ENCODE data around the gene LRRC32.

Gene LRRC32, protein sequence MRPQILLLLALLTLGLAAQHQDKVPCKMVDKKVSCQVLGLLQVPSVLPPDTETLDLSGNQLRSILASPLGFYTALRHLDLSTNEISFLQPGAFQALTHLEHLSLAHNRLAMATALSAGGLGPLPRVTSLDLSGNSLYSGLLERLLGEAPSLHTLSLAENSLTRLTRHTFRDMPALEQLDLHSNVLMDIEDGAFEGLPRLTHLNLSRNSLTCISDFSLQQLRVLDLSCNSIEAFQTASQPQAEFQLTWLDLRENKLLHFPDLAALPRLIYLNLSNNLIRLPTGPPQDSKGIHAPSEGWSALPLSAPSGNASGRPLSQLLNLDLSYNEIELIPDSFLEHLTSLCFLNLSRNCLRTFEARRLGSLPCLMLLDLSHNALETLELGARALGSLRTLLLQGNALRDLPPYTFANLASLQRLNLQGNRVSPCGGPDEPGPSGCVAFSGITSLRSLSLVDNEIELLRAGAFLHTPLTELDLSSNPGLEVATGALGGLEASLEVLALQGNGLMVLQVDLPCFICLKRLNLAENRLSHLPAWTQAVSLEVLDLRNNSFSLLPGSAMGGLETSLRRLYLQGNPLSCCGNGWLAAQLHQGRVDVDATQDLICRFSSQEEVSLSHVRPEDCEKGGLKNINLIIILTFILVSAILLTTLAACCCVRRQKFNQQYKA

DNA sequence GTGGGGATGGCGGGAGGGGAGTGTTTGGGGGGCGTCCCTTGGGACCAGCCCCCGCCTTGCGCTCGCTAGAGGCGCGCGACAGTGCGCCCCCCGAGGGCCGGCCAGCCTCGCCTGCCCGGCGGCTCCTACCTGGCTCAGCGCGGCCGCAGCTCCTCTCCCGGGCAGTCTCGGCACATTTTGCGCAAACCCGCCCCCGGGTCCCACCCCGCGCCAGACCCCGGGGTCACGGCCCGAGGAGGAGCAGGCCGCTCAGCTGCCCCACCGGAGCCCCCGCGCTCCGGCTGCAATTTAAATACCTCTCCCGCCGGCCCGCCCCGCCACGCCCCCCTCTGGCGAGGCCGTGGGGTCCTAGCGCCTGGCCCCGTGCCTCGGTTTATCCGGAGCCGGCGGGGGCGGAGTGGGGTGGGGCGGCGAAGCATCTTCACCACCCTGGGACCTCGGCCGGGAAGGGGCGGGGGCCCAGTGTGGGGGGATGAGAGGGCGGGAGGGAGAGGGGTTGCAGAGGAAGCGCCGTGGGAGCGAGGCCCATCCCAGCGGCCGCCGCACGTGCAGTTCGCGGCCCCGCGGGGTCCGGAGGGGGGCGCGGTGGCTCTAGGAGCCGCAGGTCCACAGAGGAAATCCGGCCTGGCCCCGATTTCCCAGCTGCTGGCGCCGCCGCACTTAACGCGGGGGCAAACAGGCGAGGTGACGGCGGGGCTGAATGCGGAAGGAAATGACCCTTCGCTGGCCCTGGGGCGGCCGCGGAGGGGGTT is at the start of gene LRRC32:
TSS of gene LRRC32 (minus strand) at position 263 of the 752 bp plus-strand sequence. CDS start 4,793 bp downstream, outside the sequence.
- no peaks in the 10 kb centered on the region for H3K9me3 ChIP-seq (ENCODE audit: control insufficient read depth in 5 of 5, low read length in 5 of 5)
- peaks cover 18 to 97% (median 81%) of the 10 kb centered on the region in 5 donors for H3K4me1 ChIP-seq (ENCODE audit: control insufficient read depth in 5 of 5, insufficient read depth in 5 of 5, low read length in 5 of 5)
- peak within 1 kb of the TSS; percentile 30 to 86 (median 70) for H3K9ac ChIP-seq (ENCODE audit: low read length in 5 of 5)

DNA sequence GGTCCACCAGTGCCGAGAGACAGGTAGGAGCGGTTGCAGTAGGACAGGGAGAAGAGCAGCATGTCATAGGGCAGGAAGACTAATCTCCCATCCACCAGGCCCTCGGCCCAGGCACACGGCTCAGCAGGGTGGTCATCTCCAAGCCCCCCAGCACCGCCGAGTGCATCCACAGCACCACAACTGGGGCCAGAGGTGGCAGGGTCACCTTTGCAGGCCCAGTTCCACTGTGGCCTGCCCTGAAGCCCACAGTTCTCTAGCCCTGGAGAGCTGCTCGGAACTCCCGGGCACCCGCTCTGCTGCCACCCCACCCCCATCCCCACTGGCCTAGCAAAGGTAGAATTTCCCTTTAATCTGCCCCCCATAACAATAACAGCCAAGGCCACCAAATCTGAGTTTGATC is 49.1 kb upstream of the LRRC32 start:
- H3K9ac ChIP-seq (ENCODE audit: low read length in 5 of 5), result no peak overlapping the region
- peaks cover 0 to 13% (median 12%) of the 10 kb centered on the region in 5 donors for H3K4me1 ChIP-seq (ENCODE audit: control insufficient read depth in 5 of 5, insufficient read depth in 5 of 5, low read length in 5 of 5)
- no peak overlapping the region for H3K27ac ChIP-seq (ENCODE audit: low read depth, low read length)
- no peaks in the 10 kb centered on the region for H3K36me3 ChIP-seq (ENCODE audit: control insufficient read depth in 5 of 5, insufficient read depth in 5 of 5, low read length in 5 of 5)
- no peaks in the 10 kb centered on the region for H3K9me3 ChIP-seq (ENCODE audit: control insufficient read depth in 5 of 5, low read length in 5 of 5)
- no peak overlapping the region for H3K4me3 ChIP-seq (ENCODE audit: low read depth in 1 of 5, low read length in 5 of 5)
- no peaks in the 10 kb centered on the region for H3K27me3 ChIP-seq (ENCODE audit: control insufficient read depth in 5 of 5, insufficient read depth in 4 of 5, low read length in 5 of 5)

More for the DNA sequence above, at the start of gene LRRC32:
- H3K27ac ChIP-seq (ENCODE audit: low read depth, low read length), result peak within 1 kb of the TSS; percentile 40
- peaks cover 0 to 2% (median 0%) of the 10 kb centered on the region in 5 donors for H3K36me3 ChIP-seq (ENCODE audit: control insufficient read depth in 5 of 5, insufficient read depth in 5 of 5, low read length in 5 of 5)
- H3K27me3 ChIP-seq (ENCODE audit: control insufficient read depth in 5 of 5, insufficient read depth in 4 of 5, low read length in 5 of 5), result peaks cover 0 to 4% (median 0%) of the 10 kb centered on the region in 5 donors
- H3K4me3 ChIP-seq (ENCODE audit: low read depth in 1 of 5, low read length in 5 of 5), result peak within 1 kb of the TSS; percentile 65 to 84 (median 76)

DNA sequence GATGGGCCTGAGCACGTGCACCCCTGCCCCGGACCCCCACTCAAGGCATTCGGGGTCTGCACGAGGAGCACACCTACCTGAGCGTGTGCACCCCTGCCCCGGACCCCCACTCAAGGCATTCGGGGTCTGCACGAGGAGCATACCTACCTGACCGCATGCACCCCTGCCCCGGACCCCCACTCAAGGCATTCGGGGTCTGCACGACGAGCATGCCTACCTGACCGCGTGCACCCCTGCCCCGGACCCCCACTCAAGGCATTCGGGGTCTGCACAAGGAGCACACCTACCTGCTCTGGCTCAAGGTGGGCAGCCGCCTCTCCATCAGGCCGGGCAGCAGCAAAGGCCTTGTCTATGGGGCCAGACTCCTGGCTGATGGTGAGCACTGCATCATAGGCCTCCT is 48.7 kb upstream of the LRRC32 start:
- Histone ChIP-seq H3K27me3 (ENCODE audit: control insufficient read depth in 5 of 5, insufficient read depth in 4 of 5, low read length in 5 of 5) (no peaks in the 10 kb centered on the region), H3K27ac (ENCODE audit: low read depth, low read length) (no peak overlapping the region), H3K36me3 (ENCODE audit: control insufficient read depth in 5 of 5, insufficient read depth in 5 of 5, low read length in 5 of 5) (no peaks in the 10 kb centered on the region), H3K9me3 (ENCODE audit: control insufficient read depth in 5 of 5, low read length in 5 of 5) (no peaks in the 10 kb centered on the region), H3K4me1 (ENCODE audit: control insufficient read depth in 5 of 5, insufficient read depth in 5 of 5, low read length in 5 of 5) (peaks cover 0 to 13% (median 12%) of the 10 kb centered on the region in 5 donors), H3K9ac (ENCODE audit: low read length in 5 of 5) (no peak overlapping the region), H3K4me3 (ENCODE audit: low read depth in 1 of 5, low read length in 5 of 5) (no peak overlapping the region)

DNA sequence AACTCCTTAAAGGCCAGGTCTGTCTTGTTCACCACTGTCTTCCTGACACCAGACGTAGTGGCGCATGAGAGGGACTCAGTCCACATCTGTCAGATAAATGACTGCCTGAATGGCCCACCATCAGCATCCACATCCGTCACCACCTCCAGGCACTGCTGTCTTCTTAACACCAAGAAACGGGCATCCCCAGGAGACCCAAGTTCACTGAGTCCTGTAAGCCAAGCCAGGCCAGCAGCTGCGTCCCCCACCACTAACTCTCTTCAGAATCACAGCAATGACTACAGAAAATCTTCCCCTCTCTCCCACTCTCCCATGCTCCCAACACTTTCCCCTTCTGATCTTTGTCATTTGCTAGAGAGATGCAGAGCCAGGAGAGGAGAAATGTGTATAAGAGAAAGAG is 47.3 kb upstream of the LRRC32 start:
- Histone ChIP-seq H3K36me3 (ENCODE audit: control insufficient read depth in 5 of 5, insufficient read depth in 5 of 5, low read length in 5 of 5) (no peaks in the 10 kb centered on the region), H3K27ac (ENCODE audit: low read depth, low read length) (no peak overlapping the region), H3K4me3 (ENCODE audit: low read depth in 1 of 5, low read length in 5 of 5) (no peak overlapping the region), H3K27me3 (ENCODE audit: control insufficient read depth in 5 of 5, insufficient read depth in 4 of 5, low read length in 5 of 5) (no peaks in the 10 kb centered on the region), H3K9ac (ENCODE audit: low read length in 5 of 5) (no peak overlapping the region), H3K4me1 (ENCODE audit: control insufficient read depth in 5 of 5, insufficient read depth in 5 of 5, low read length in 5 of 5) (peaks cover 0 to 13% (median 12%) of the 10 kb centered on the region in 5 donors), H3K9me3 (ENCODE audit: control insufficient read depth in 5 of 5, low read length in 5 of 5) (no peaks in the 10 kb centered on the region)

DNA sequence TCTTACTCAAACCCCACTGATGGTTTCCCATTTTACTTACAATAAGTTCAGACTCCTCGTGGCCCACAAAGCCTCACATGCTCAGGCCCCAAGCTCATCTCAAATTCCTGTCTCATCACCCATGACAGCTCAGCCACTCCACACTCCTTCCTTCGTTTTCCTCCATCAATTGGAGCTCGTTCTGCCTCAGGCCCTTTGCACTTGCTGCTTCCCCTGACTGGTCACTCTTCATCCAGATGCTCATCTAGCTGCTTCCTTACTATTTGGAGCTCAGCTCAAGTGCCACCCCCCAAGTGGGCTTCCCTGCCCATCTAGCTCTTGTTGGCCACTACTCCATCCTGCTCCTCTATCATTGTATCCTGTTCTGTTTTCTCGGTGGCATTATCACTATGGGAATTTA is 46.8 kb upstream of the LRRC32 start:
- no peak overlapping the region for H3K4me3 ChIP-seq (ENCODE audit: low read depth in 1 of 5, low read length in 5 of 5)
- no peak overlapping the region for H3K27ac ChIP-seq (ENCODE audit: low read depth, low read length)
- no peaks in the 10 kb centered on the region for H3K9me3 ChIP-seq (ENCODE audit: control insufficient read depth in 5 of 5, low read length in 5 of 5)
- H3K9ac ChIP-seq (ENCODE audit: low read length in 5 of 5), result no peak overlapping the region
- no peaks in the 10 kb centered on the region for H3K27me3 ChIP-seq (ENCODE audit: control insufficient read depth in 5 of 5, insufficient read depth in 4 of 5, low read length in 5 of 5)
- H3K36me3 ChIP-seq (ENCODE audit: control insufficient read depth in 5 of 5, insufficient read depth in 5 of 5, low read length in 5 of 5), result no peaks in the 10 kb centered on the region
- peaks cover 0 to 12% (median 10%) of the 10 kb centered on the region in 5 donors for H3K4me1 ChIP-seq (ENCODE audit: control insufficient read depth in 5 of 5, insufficient read depth in 5 of 5, low read length in 5 of 5)

DNA sequence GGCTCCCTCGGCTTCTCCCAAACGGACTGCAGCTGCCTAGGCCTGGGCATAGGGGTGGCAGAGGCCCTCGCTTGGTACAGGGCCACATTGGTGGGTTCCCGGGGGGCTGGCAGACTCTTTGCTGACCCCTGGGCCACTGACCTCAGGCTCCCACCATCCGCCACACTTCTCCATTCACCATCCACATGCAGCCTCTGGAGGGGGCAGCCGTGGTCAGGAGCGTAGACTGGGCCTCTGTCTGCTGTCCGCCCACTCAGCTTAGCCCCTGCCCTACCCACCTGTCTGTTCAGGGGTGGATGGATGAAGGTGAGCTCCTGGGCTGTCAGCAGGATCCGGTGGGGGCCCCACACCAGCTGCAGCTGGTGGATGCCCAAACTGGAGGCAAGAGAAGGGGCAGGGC is 45.7 kb upstream of the LRRC32 start:
- H3K36me3 ChIP-seq (ENCODE audit: control insufficient read depth in 5 of 5, insufficient read depth in 5 of 5, low read length in 5 of 5), result no peaks in the 10 kb centered on the region
- H3K9ac ChIP-seq (ENCODE audit: low read length in 5 of 5), result no peak overlapping the region
- no peak overlapping the region for H3K4me3 ChIP-seq (ENCODE audit: low read depth in 1 of 5, low read length in 5 of 5)
- H3K27ac ChIP-seq (ENCODE audit: low read depth, low read length), result no peak overlapping the region
- H3K9me3 ChIP-seq (ENCODE audit: control insufficient read depth in 5 of 5, low read length in 5 of 5), result no peaks in the 10 kb centered on the region
- H3K4me1 ChIP-seq (ENCODE audit: control insufficient read depth in 5 of 5, insufficient read depth in 5 of 5, low read length in 5 of 5), result peaks cover 0 to 1% (median under 1%) of the 10 kb centered on the region in 5 donors
- no peaks in the 10 kb centered on the region for H3K27me3 ChIP-seq (ENCODE audit: control insufficient read depth in 5 of 5, insufficient read depth in 4 of 5, low read length in 5 of 5)

DNA sequence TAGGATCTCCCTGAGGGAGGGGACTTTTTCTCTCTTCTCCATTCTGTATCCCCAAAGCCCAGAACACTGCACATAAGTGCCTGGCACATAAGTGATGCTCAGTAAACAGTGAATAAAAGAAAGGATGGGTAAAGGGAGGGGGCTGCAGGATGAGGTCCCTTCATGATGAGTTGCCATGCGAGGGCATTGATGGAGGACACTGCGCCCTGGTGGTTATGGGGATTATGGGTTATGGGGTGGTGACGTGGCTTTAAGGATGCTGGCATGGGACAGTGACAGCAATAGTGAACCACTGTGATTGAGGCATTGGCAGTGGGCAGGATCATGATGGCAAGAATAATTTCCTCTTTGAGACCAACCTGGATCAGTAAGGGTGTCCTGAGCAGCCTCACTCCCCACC is 43.9 kb upstream of the LRRC32 start:
- no peaks in the 10 kb centered on the region for H3K9me3 ChIP-seq (ENCODE audit: control insufficient read depth in 5 of 5, low read length in 5 of 5)
- H3K4me1 ChIP-seq (ENCODE audit: control insufficient read depth in 5 of 5, insufficient read depth in 5 of 5, low read length in 5 of 5), result no peaks in the 10 kb centered on the region
- no peak overlapping the region for H3K4me3 ChIP-seq (ENCODE audit: low read depth in 1 of 5, low read length in 5 of 5)
- peaks cover 0 to 2% (median 0%) of the 10 kb centered on the region in 5 donors for H3K27me3 ChIP-seq (ENCODE audit: control insufficient read depth in 5 of 5, insufficient read depth in 4 of 5, low read length in 5 of 5)
- no peak overlapping the region for H3K9ac ChIP-seq (ENCODE audit: low read length in 5 of 5)
- H3K27ac ChIP-seq (ENCODE audit: low read depth, low read length), result no peak overlapping the region
- H3K36me3 ChIP-seq (ENCODE audit: control insufficient read depth in 5 of 5, insufficient read depth in 5 of 5, low read length in 5 of 5), result no peaks in the 10 kb centered on the region

DNA sequence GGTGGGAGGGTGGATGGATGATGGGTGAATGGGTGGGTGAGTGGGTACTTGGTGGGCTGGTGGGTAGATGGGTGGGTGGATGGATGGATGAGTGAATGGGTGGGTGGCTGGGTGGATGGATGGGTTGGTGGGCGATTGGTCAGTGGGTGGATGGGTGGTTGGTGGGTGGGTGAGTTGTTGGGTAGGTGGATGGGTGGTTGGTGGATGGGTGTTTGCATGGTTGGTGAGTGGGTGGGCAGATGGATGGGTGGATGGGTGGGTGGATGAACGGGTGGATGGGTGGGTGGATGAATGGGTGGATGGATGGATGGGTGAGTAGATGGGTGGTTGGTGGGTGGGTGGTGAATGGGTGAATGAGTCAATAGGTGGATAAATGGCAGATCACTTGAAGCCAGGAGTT is 43.0 kb upstream of the LRRC32 start:
- Histone ChIP-seq H3K9me3 (ENCODE audit: control insufficient read depth in 5 of 5, low read length in 5 of 5) (no peaks in the 10 kb centered on the region), H3K36me3 (ENCODE audit: control insufficient read depth in 5 of 5, insufficient read depth in 5 of 5, low read length in 5 of 5) (no peaks in the 10 kb centered on the region), H3K9ac (ENCODE audit: low read length in 5 of 5) (no peak overlapping the region), H3K27ac (ENCODE audit: low read depth, low read length) (no peak overlapping the region), H3K4me1 (ENCODE audit: control insufficient read depth in 5 of 5, insufficient read depth in 5 of 5, low read length in 5 of 5) (no peaks in the 10 kb centered on the region), H3K4me3 (ENCODE audit: low read depth in 1 of 5, low read length in 5 of 5) (no peak overlapping the region), H3K27me3 (ENCODE audit: control insufficient read depth in 5 of 5, insufficient read depth in 4 of 5, low read length in 5 of 5) (peaks cover 0 to 2% (median 0%) of the 10 kb centered on the region in 5 donors)

DNA sequence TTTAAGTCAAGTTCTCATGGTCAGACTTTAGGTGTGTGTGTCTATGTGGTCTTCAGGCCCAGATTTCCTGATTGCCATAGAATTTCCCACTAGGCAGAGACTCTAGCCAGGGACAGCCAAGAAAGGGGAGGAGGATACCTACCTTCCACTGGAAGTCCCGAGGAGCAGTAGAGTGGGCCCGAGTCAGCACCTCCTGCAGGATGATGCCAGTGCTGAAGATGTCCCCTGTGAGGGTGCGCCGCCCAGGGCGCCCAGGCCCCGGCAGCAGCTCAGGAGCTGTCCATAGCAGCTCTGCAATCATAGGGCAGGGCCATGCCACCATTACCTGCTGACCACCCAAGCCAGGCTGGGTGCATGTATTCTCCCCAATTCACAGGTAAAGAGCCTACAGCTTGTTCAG is 41.6 kb upstream of the LRRC32 start:
- no peaks in the 10 kb centered on the region for H3K4me1 ChIP-seq (ENCODE audit: control insufficient read depth in 5 of 5, insufficient read depth in 5 of 5, low read length in 5 of 5)
- no peak overlapping the region for H3K27ac ChIP-seq (ENCODE audit: low read depth, low read length)
- H3K9me3 ChIP-seq (ENCODE audit: control insufficient read depth in 5 of 5, low read length in 5 of 5), result no peaks in the 10 kb centered on the region
- no peaks in the 10 kb centered on the region for H3K36me3 ChIP-seq (ENCODE audit: control insufficient read depth in 5 of 5, insufficient read depth in 5 of 5, low read length in 5 of 5)
- H3K9ac ChIP-seq (ENCODE audit: low read length in 5 of 5), result no peak overlapping the region
- no peak overlapping the region for H3K4me3 ChIP-seq (ENCODE audit: low read depth in 1 of 5, low read length in 5 of 5)
- H3K27me3 ChIP-seq (ENCODE audit: control insufficient read depth in 5 of 5, insufficient read depth in 4 of 5, low read length in 5 of 5), result peaks cover 0 to 2% (median 0%) of the 10 kb centered on the region in 5 donors

Measured in subcutaneous abdominal adipose tissue (tissue), 5 donors.